ENCODE measurements around the gene SYPL1. TPM values are rescaled to one million over a fixed set of nuclear protein-coding genes. Genes with fewer than 3 reads are reported as not detected.

The SYPL1 gene
- total RNA-seq, 4 donors from 2014 or later, result 119 to 165 (median 132) TPM

DNA sequence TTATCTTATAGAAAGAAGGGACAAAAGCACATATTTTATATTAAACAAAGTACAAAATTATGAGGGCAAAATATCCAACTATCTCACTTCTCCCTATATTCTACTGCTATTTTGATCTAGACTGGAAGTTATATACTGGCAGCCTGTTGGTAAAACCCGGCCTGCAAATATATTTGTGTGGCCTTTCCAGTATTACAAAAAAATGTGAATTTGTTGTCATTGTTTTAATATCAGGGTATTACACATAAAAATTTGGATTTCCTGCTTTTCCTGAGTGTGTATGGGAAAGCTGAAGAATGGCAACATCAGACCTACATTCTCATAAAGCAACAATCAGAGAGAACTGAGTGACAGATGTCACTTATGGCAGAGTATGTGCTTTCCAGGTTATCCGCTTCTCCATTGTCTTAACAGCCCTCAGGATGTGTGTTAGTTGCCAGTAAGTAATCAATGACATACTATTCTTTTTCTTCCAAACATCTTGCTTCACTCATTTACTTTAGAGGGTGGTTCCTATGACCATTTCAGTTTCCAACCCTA lies 7.3 kb downstream of the SYPL1 start:
- Histone ChIP-seq H3K9me3 (no peaks in the 10 kb centered on the region), H3K4me3 (replicated peaks in 1 of 3) (no peak overlapping the region), H3K36me3 (no peaks in the 10 kb centered on the region), H3K4me1 (peaks cover 47 to 48% of the 10 kb centered on the region in 2 donors), H3K27ac (peak overlapping the region in 1 of 3 donors; percentile 37), H3K27me3 (no peaks in the 10 kb centered on the region)
- intact Hi-C loops (cut with DNase I), result loop anchor here (5.0 kb wide), 1 partner anchor 32 kb away; no protein-coding TSS in a partner anchor
- no peak for DNase-seq
- 84 to 91% methylated on average over 2 of the region's 2 CpGs for WGBS, 2 donors
- no peak for TF ChIP-seq POLR2A (IDR thresholded peaks at IDR 0.05)
- TF ChIP-seq, protein P1, sequence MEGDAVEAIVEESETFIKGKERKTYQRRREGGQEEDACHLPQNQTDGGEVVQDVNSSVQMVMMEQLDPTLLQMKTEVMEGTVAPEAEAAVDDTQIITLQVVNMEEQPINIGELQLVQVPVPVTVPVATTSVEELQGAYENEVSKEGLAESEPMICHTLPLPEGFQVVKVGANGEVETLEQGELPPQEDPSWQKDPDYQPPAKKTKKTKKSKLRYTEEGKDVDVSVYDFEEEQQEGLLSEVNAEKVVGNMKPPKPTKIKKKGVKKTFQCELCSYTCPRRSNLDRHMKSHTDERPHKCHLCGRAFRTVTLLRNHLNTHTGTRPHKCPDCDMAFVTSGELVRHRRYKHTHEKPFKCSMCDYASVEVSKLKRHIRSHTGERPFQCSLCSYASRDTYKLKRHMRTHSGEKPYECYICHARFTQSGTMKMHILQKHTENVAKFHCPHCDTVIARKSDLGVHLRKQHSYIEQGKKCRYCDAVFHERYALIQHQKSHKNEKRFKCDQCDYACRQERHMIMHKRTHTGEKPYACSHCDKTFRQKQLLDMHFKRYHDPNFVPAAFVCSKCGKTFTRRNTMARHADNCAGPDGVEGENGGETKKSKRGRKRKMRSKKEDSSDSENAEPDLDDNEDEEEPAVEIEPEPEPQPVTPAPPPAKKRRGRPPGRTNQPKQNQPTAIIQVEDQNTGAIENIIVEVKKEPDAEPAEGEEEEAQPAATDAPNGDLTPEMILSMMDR (IDR thresholded peaks at IDR 0.05), result no peak

- no peak for TF ChIP-seq POLR2A (IDR thresholded peaks at IDR 0.05)
- TF ChIP-seq, protein P1 (IDR thresholded peaks at IDR 0.05), result no peak
- no peak overlapping the region for H3K27ac ChIP-seq
- peaks cover 39 to 40% of the 10 kb centered on the region in 2 donors for H3K4me1 ChIP-seq
- no peak for DNase-seq
- peaks cover 1 to 2% of the 10 kb centered on the region in 2 donors for H3K36me3 ChIP-seq
- intact Hi-C loops (cut with DNase I), result no loop called here
- WGBS, 2 donors, result 90% methylated on average over 6 of the region's 6 CpGs
- H3K4me3 ChIP-seq (replicated peaks in 1 of 3), result no peak overlapping the region
- no peaks in the 10 kb centered on the region for H3K27me3 ChIP-seq
- no peaks in the 10 kb centered on the region for H3K9me3 ChIP-seq
Observed at GRCh38 chr7:106102387-106102966, 9.6 kb downstream of the SYPL1 start.

DNA sequence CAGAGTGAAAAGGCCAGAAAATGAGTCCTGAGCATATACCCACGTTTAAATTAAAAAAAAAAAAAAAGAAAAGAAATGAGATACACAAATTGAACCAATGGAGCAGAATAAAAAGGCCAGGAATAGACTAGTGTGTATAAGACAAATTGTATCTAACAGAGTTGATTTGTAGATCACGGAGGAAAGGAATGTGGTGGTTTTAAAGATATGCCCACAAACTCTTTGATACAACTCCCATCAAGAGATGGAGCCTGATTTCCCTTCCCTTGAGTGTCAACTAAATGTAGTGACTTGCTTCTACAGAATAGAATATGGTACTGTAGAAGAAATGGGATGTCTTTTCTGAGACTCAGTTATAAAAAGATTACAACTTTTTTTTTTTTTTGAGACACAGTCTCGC lies 10.4 kb downstream of the SYPL1 start:
- intact Hi-C loops (cut with DNase I), result no loop called here
- 87 to 92% methylated on average over 3 of the region's 3 CpGs for WGBS, 2 donors
- TF ChIP-seq, protein P1 (IDR thresholded peaks at IDR 0.05), result no peak
- TF ChIP-seq POLR2A (IDR thresholded peaks at IDR 0.05), result no peak
- no peaks in the 10 kb centered on the region for H3K27me3 ChIP-seq
- no peak overlapping the region for H3K27ac ChIP-seq
- no peak for DNase-seq
- no peaks in the 10 kb centered on the region for H3K9me3 ChIP-seq
- no peak overlapping the region for H3K4me3 ChIP-seq (replicated peaks in 1 of 3)
- H3K36me3 ChIP-seq, result peaks cover 7 to 9% of the 10 kb centered on the region in 2 donors
- H3K4me1 ChIP-seq, result peaks cover 40 to 41% of the 10 kb centered on the region in 2 donors

GRCh38 chr7:106100863-106101629 lies 11.1 kb downstream of the SYPL1 start:
- peak overlapping the region in 1 of 3 donors; percentile 27 for H3K27ac ChIP-seq
- peaks cover 39 to 42% of the 10 kb centered on the region in 2 donors for H3K4me1 ChIP-seq
- no peaks in the 10 kb centered on the region for H3K9me3 ChIP-seq
- peaks cover 8 to 15% of the 10 kb centered on the region in 2 donors for H3K36me3 ChIP-seq
- 76 to 91% methylated on average over 5 of the region's 5 CpGs for WGBS, 2 donors
- intact Hi-C loops (cut with DNase I), result no loop called here
- DNase-seq, result no peak
- no peak overlapping the region for H3K4me3 ChIP-seq (replicated peaks in 1 of 3)
- H3K27me3 ChIP-seq, result no peaks in the 10 kb centered on the region
- TF ChIP-seq POLR2A (IDR thresholded peaks at IDR 0.05), result no peak
- TF ChIP-seq, protein P1 (IDR thresholded peaks at IDR 0.05), result no peak

DNA sequence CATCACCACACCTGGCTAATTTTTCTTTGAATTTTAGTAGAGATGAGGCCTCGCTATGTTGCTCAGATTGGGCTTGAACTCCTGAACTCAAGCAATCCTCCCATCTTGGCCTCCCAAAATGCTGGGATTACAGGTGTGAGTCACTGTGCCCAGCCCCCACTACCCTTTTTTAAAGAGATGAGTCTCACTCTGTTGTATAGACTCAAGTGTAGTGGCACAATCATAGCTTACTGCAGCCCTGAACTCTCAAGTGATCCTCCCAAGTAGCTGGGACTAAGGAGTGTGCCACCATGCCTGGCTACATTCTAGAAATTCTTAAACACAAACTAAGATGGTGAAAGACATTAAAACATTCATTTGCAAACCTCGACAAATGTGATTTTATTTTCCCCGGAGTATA lies 12.6 kb downstream of the SYPL1 start:
- no peak for TF ChIP-seq POLR2A (IDR thresholded peaks at IDR 0.05)
- TF ChIP-seq, protein P1 (IDR thresholded peaks at IDR 0.05), result no peak
- DNase-seq, result no peak
- no peaks in the 10 kb centered on the region for H3K9me3 ChIP-seq
- intact Hi-C loops (cut with DNase I), result no loop called here
- peaks cover 8 to 18% of the 10 kb centered on the region in 2 donors for H3K36me3 ChIP-seq
- no peak overlapping the region for H3K4me3 ChIP-seq (replicated peaks in 1 of 3)
- H3K4me1 ChIP-seq, result peaks cover 27 to 36% of the 10 kb centered on the region in 2 donors
- WGBS, 2 donors, result 92 to 93% methylated on average over 3 of the region's 3 CpGs
- no peaks in the 10 kb centered on the region for H3K27me3 ChIP-seq
- no peak overlapping the region for H3K27ac ChIP-seq

Data from thyroid gland (tissue), 4 donors.